HL-60 (cell line): ENCODE data around the gene SPEM2.

Source experiments
- DNase-seq, 2 experiments: peaks; one replicate each; pipeline ENCODE4 v3.0.0-alpha.2; 2010 to 2020; ENCODE audit warnings: low read depth in 1 of 2, low spot score in 1 of 2
- H3K27ac ChIP-seq: fragments of 250-450 bp; sonication (Bioruptor Pico); replicated peaks from 2 replicates; pipeline ENCODE4 v1.5.1; 2020; ENCODE audit warnings: mild to moderate bottlenecking, moderate library complexity
- H3K27me3 ChIP-seq: fragments of 250-450 bp; sonication (Bioruptor Pico); 2 replicates; pipeline ENCODE4 v1.5.1; 2021; ENCODE audit warnings: mild to moderate bottlenecking, moderate library complexity; ENCODE audit not compliant: insufficient read depth, poor library complexity, severe bottlenecking
- H3K4me3 ChIP-seq: replicated peaks from 2 replicates; pipeline ENCODE4 v1.5.1; 2011; ENCODE audit warnings: mild to moderate bottlenecking, control low read depth, low read length; ENCODE audit not compliant: insufficient read depth
- CTCF ChIP-seq: IDR thresholded peaks from one replicate; pipeline ENCODE4 v1.5.1; 2011; ENCODE audit warnings: low read length, control low read depth, inconsistent platforms; ENCODE audit not compliant: insufficient read depth
- GABPA ChIP-seq: IDR thresholded peaks from 2 replicates; pipeline ENCODE4 v1.6.1; 2012; ENCODE audit warnings: low read depth
- POLR2AphosphoS5 ChIP-seq: IDR thresholded peaks from 2 replicates; pipeline ENCODE4 v1.6.1; 2012; ENCODE audit warnings: low read depth
- REST ChIP-seq: IDR thresholded peaks from 2 replicates; pipeline ENCODE4 v1.6.1; 2012; ENCODE audit warnings: low read depth; ENCODE audit not compliant: insufficient replicate concordance
- SPI1 ChIP-seq: IDR thresholded peaks from 2 replicates; pipeline ENCODE4 v1.6.1; 2012; ENCODE audit warnings: low read depth, mild to moderate bottlenecking, borderline replicate concordance

Gene SPEM2

DNA sequence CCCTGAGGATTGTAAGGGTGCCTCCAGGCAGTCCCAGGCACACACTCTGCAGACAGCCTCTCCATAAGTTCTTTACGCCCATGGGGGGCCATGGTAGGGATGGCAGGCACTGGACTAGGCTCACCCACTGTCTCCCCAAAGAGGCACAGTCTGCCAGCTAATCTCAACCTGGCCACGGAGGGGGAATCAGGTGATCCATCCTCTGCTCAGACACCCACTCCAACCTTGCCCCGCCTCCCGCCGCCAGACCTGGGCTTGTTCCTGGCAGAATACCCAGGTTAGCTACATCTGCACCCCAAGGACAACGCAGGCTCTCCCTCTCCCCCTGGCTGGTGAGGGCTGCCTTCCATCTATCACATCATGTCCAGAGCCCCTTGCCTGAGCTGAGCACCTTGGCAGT lies 16.6 kb upstream of the SPEM2 start:
- H3K4me3 ChIP-seq, result no peak overlapping the region
- TF ChIP-seq GABPA, result no peak
- no peak for TF ChIP-seq REST
- TF ChIP-seq POLR2AphosphoS5, result no peak
- H3K27me3 ChIP-seq, result peaks cover 2% of the 10 kb centered on the region
- DNase-seq, result no peak
- H3K27ac ChIP-seq, result no peak overlapping the region

DNA sequence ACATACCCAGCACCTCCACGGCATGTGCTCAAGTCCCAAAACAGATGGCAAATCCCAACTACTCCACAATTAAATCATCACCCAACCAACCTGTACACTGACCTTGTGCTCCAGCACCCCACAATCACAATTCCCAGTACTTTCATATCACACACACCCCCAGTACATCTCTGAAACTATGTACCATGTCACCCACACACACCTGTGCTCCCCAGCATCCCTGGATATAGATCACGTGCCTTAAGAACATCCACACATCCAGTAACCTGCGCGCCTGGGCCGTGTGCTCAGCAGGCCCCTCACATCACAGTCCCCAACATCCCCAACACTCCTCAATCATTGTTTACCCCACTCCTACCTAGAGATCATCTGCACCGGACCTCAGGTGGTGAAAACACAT lies 15.7 kb upstream of the SPEM2 start:
- DNase-seq, result no peak
- no peak overlapping the region for H3K4me3 ChIP-seq
- peaks cover 2% of the 10 kb centered on the region for H3K27me3 ChIP-seq
- no peak overlapping the region for H3K27ac ChIP-seq
- TF ChIP-seq CTCF (no peak), SPI1 (no peak), REST (no peak), POLR2AphosphoS5 (no peak), GABPA (no peak)

- no peak for TF ChIP-seq CTCF
- no peak for TF ChIP-seq GABPA
- TF ChIP-seq POLR2AphosphoS5, result no peak
- no peak for TF ChIP-seq SPI1
- TF ChIP-seq REST, result no peak
- Histone ChIP-seq H3K4me3 (no peak overlapping the region), H3K27me3 (peaks cover 2% of the 10 kb centered on the region), H3K27ac (no peak overlapping the region)
- DNase-seq, result no peak
Observed at GRCh38 chr17:7410634-7411426, 14.6 kb upstream of the SPEM2 start.
